Endothelial cell (in vitro differentiated cells): ENCODE results near the gene THOC3. TPM values are rescaled to one million over a fixed set of nuclear protein-coding genes. Genes with fewer than 3 reads are reported as not detected.
"Not testable (repeated sequence)": the region's sequence is repeated elsewhere in the genome, so short reads cannot be mapped to it uniquely, and the experiment has no call there.

Experiments used
- DNase-seq: peaks from one replicate; pipeline ENCODE4 v3.0.0; 2021; ENCODE audit warnings: low spot score
- H3K27ac Mint-ChIP-seq: one replicate; pipeline ENCODE4 v1.8.0; 2021; ENCODE audit warnings: mixed read lengths, inconsistent platforms; ENCODE audit not compliant: unreplicated experiment
- H3K27me3 Mint-ChIP-seq: one replicate; pipeline ENCODE4 v1.8.0; 2021; ENCODE audit warnings: mild to moderate bottlenecking, moderate library complexity, mixed read lengths, inconsistent platforms; ENCODE audit not compliant: unreplicated experiment
- H3K36me3 Mint-ChIP-seq: one replicate; pipeline ENCODE4 v1.8.0; 2021; ENCODE audit warnings: mild to moderate bottlenecking, low read depth, mixed read lengths, inconsistent platforms; ENCODE audit not compliant: unreplicated experiment
- H3K4me1 Mint-ChIP-seq: one replicate; pipeline ENCODE4 v1.8.0; 2021; ENCODE audit warnings: mild to moderate bottlenecking, mixed read lengths, inconsistent platforms; ENCODE audit not compliant: unreplicated experiment
- H3K4me3 Mint-ChIP-seq: one replicate; pipeline ENCODE4 v1.8.0; 2021; ENCODE audit warnings: mild to moderate bottlenecking, mixed read lengths, inconsistent platforms; ENCODE audit not compliant: unreplicated experiment
- H3K9me3 Mint-ChIP-seq: one replicate; pipeline ENCODE4 v1.8.0; 2021; ENCODE audit warnings: mixed read lengths, inconsistent platforms; ENCODE audit not compliant: unreplicated experiment
- total RNA-seq: library from RNA; stranded (reverse); fragmentation: NEBNext Ultra II Directional; extraction: Animal tissue kit (Norgen Biotek cat#: 25700); gene quantifications from one replicate; pipeline ENCODE4 v1.2.1, GENCODE V29; 2021; ENCODE audit not compliant: unreplicated experiment

The THOC3 gene
- total RNA-seq, 1 donor from 2014 or later, result 52.9 TPM

- not testable (repeated sequence) for H3K9me3 Mint-ChIP-seq, H3K27me3 Mint-ChIP-seq, H3K27ac Mint-ChIP-seq, DNase-seq, H3K4me3 Mint-ChIP-seq, H3K36me3 Mint-ChIP-seq, H3K4me1 Mint-ChIP-seq
Observed at GRCh38 chr5:175968381-175968780, 266 bp upstream of the THOC3 start.

- H3K27me3 Mint-ChIP-seq, result not testable (repeated sequence)
Observed at GRCh38 chr5:175962329-175962728, 5.8 kb downstream of the THOC3 start.

GRCh38 chr5:175960228-175960627 is 7.9 kb downstream of the THOC3 start:
- DNase-seq, H3K27ac Mint-ChIP-seq, H3K4me3 Mint-ChIP-seq, H3K4me1 Mint-ChIP-seq, H3K36me3 Mint-ChIP-seq, H3K27me3 Mint-ChIP-seq, H3K9me3 Mint-ChIP-seq: not testable (repeated sequence)

More at GRCh38 chr5:175962329-175962728, 5.8 kb downstream of the THOC3 start:
- H3K9me3 Mint-ChIP-seq, H3K4me1 Mint-ChIP-seq, H3K36me3 Mint-ChIP-seq, H3K27ac Mint-ChIP-seq, H3K4me3 Mint-ChIP-seq, DNase-seq: not testable (repeated sequence)

- not testable (repeated sequence) for H3K36me3 Mint-ChIP-seq, H3K27ac Mint-ChIP-seq, H3K4me3 Mint-ChIP-seq, H3K9me3 Mint-ChIP-seq, H3K4me1 Mint-ChIP-seq, H3K27me3 Mint-ChIP-seq, DNase-seq
Observed at GRCh38 chr5:175958515-175958914, 9.6 kb downstream of the THOC3 start.

GRCh38 chr5:175954107-175954506 is 14.0 kb downstream of the THOC3 start:
- H3K27ac Mint-ChIP-seq, H3K4me1 Mint-ChIP-seq, H3K9me3 Mint-ChIP-seq, H3K4me3 Mint-ChIP-seq, DNase-seq, H3K36me3 Mint-ChIP-seq, H3K27me3 Mint-ChIP-seq: not testable (repeated sequence)

- not testable (repeated sequence) for H3K27me3 Mint-ChIP-seq, H3K9me3 Mint-ChIP-seq, H3K27ac Mint-ChIP-seq, H3K4me3 Mint-ChIP-seq, H3K4me1 Mint-ChIP-seq, H3K36me3 Mint-ChIP-seq, DNase-seq
Observed at GRCh38 chr5:175952810-175953209, 15.3 kb downstream of the THOC3 start.

GRCh38 chr5:175951339-175951969 is 16.7 kb downstream of the THOC3 start:
- DNase-seq, H3K27ac Mint-ChIP-seq, H3K9me3 Mint-ChIP-seq, H3K4me1 Mint-ChIP-seq, H3K36me3 Mint-ChIP-seq, H3K4me3 Mint-ChIP-seq, H3K27me3 Mint-ChIP-seq: not testable (repeated sequence)

- H3K4me1 Mint-ChIP-seq, H3K4me3 Mint-ChIP-seq, H3K36me3 Mint-ChIP-seq, H3K27me3 Mint-ChIP-seq, H3K9me3 Mint-ChIP-seq, H3K27ac Mint-ChIP-seq, DNase-seq: not testable (repeated sequence)
Observed at GRCh38 chr5:175948329-175949108, 19.6 kb downstream of the THOC3 start.

- H3K27ac Mint-ChIP-seq, DNase-seq, H3K9me3 Mint-ChIP-seq, H3K36me3 Mint-ChIP-seq, H3K4me1 Mint-ChIP-seq, H3K4me3 Mint-ChIP-seq, H3K27me3 Mint-ChIP-seq: not testable (repeated sequence)
Observed at GRCh38 chr5:175943253-175943652, 24.9 kb downstream of the THOC3 start.

- not testable (repeated sequence) for H3K4me3 Mint-ChIP-seq, H3K27me3 Mint-ChIP-seq, H3K9me3 Mint-ChIP-seq, H3K27ac Mint-ChIP-seq, H3K4me1 Mint-ChIP-seq, DNase-seq, H3K36me3 Mint-ChIP-seq
Observed at GRCh38 chr5:175940632-175941031, 27.5 kb downstream of the THOC3 start.

- H3K27ac Mint-ChIP-seq, H3K9me3 Mint-ChIP-seq, H3K27me3 Mint-ChIP-seq, H3K4me3 Mint-ChIP-seq, DNase-seq, H3K36me3 Mint-ChIP-seq, H3K4me1 Mint-ChIP-seq: not testable (repeated sequence)
Observed at GRCh38 chr5:175938489-175938888, 29.6 kb downstream of the THOC3 start.

GRCh38 chr5:175928752-175929151 is 39.4 kb downstream of the THOC3 start:
- not testable (repeated sequence) for H3K27me3 Mint-ChIP-seq, DNase-seq, H3K27ac Mint-ChIP-seq, H3K4me3 Mint-ChIP-seq, H3K36me3 Mint-ChIP-seq, H3K4me1 Mint-ChIP-seq, H3K9me3 Mint-ChIP-seq
